ENCODE results near the gene DMGDH. TPM values are rescaled to one million over a fixed set of nuclear protein-coding genes. Genes with fewer than 3 reads are reported as not detected.
"Not testable (repeated sequence)": the region's sequence is repeated elsewhere in the genome, so short reads cannot be mapped to it uniquely, and the experiment has no call there.

The DMGDH gene
- total and polyA plus RNA-seq, 10 of the 15 experiments (the other 5 are each of a cell fraction or from before 2014, with no cell fraction given) = 0.22 to 1.5 (median 0.44) TPM; not detected in 3

GRCh38 chr5:78983194-78983593 is 86.3 kb downstream of the DMGDH start:
- H3K36me3 ChIP-seq (ENCODE audit: control insufficient read depth in 2 of 2, insufficient read depth in 2 of 2, low read length in 1 of 2); FAIRE-seq; in situ Hi-C loops (cut with MboI); H3K27me3 ChIP-seq (replicated peaks in 1 of 2; ENCODE audit: control insufficient read depth in 2 of 2, insufficient read depth in 2 of 2, low read length in 1 of 2); H3K9me3 ChIP-seq (replicated peaks; ENCODE audit: control insufficient read depth, insufficient read depth, low read length); BruUV-seq (replicated peaks); H4K20me1 ChIP-seq (ENCODE audit: control insufficient read depth, insufficient read depth); DNase-seq (ENCODE audit: low read depth, low spot score); ATAC-seq: not testable (repeated sequence)
- Histone ChIP-seq H3K4me1 (ENCODE audit: control insufficient read depth, insufficient read depth, low read length) (peaks cover 20% of the 10 kb centered on the region), H3K9ac (ENCODE audit: control insufficient read depth, insufficient read depth, low read length) (peak overlapping the region; percentile 85), H3K79me2 (ENCODE audit: control insufficient read depth, insufficient read depth, low read length) (peaks cover 15% of the 10 kb centered on the region), H2AFZ (ENCODE audit: control insufficient read depth, low read depth, low read length) (peak overlapping the region; percentile 83), H3K4me2 (ENCODE audit: control insufficient read depth, insufficient read depth) (peak overlapping the region; percentile 90), H3K4me3 (peak overlapping the region; percentile 94), H3K27ac (ENCODE audit: control insufficient read depth, insufficient read depth) (peak overlapping the region; percentile 90)
- intact Hi-C loops (cut with micrococcal nuclease; ENCODE audit: unreplicated experiment) = loop anchor here (5.0 kb wide), 2 partner anchors 39 to 256 kb away; no protein-coding TSS in a partner anchor
- ChIA-PET SMC1A (ENCODE audit: uncharacterized antibody, unreplicated experiment) (interaction anchor here (0.9 to 3.7 kb wide), 9 partner anchors 20 to 219 kb away, joined by 3 to 22 read pairs (median 4); no protein-coding TSS in a partner anchor), CTCF (interaction anchor here (0.6 to 4.6 kb wide), 9 partner anchors 9 to 691 kb away, joined by 3 to 61 read pairs (median 4); no protein-coding TSS in a partner anchor), RAD21 (ENCODE audit: unreplicated experiment) (interaction anchor here (1.0 to 3.8 kb wide), 7 partner anchors 37 to 255 kb away, joined by 3 to 19 read pairs (median 4); no protein-coding TSS in a partner anchor), POLR2A (interaction anchor here (0.6 to 1.3 kb wide), 2 partner anchors 38 to 256 kb away, joined by 4 to 5 read pairs; no protein-coding TSS in a partner anchor)
- 51% methylated on average over 9 of the region's 9 CpGs for WGBS (ENCODE audit: insufficient coverage, insufficient replicate concordance, low lambda C conversion rate, missing lambda C conversion rate)
- 0 out of 4 replicates have a peak, but pooled peaks of 1 of the 2 experiments have one; percentile 18 for TF ChIP-seq IKZF2 (IDR thresholded peaks at IDR 0.05)

GRCh38 chr5:78979909-78980308 is 89.6 kb downstream of the DMGDH start:
- RAD21 ChIA-PET (ENCODE audit: unreplicated experiment) = interaction anchor here (0.9 to 2.0 kb wide), 4 partner anchors 40 to 153 kb away, joined by 3 to 21 read pairs (median 10); no protein-coding TSS in a partner anchor
- Histone ChIP-seq H3K79me2 (ENCODE audit: control insufficient read depth, insufficient read depth, low read length) (peaks cover 15% of the 10 kb centered on the region), H3K36me3 (ENCODE audit: control insufficient read depth in 2 of 2, insufficient read depth in 2 of 2, low read length in 1 of 2) (no peaks in the 10 kb centered on the region), H4K20me1 (ENCODE audit: control insufficient read depth, insufficient read depth) (no peaks in the 10 kb centered on the region), H3K4me2 (ENCODE audit: control insufficient read depth, insufficient read depth) (0 out of 2 replicates have a peak overlapping the region, but pooled peaks have one; percentile 22), H3K27ac (ENCODE audit: control insufficient read depth, insufficient read depth) (peak overlapping the region; percentile 45), H3K9me3 (replicated peaks; ENCODE audit: control insufficient read depth, insufficient read depth, low read length) (no peaks in the 10 kb centered on the region; the same call in 2 of the 3 replicates), H3K9ac (ENCODE audit: control insufficient read depth, insufficient read depth, low read length) (no peak overlapping the region), H3K4me3 (no peak overlapping the region), H3K4me1 (ENCODE audit: control insufficient read depth, insufficient read depth, low read length) (peaks cover 21% of the 10 kb centered on the region), H3K27me3 (replicated peaks in 1 of 2; ENCODE audit: control insufficient read depth in 2 of 2, insufficient read depth in 2 of 2, low read length in 1 of 2) (no peaks in the 10 kb centered on the region), H2AFZ (ENCODE audit: control insufficient read depth, low read depth, low read length) (no peak overlapping the region)
- POLR2A ChIA-PET = interaction anchor here (0.7 kb wide), 1 partner anchor 412 kb away, joined by 3 read pairs; no protein-coding TSS in a partner anchor
- ATAC-seq (peak; percentile 42), FAIRE-seq (no peak), DNase-seq (ENCODE audit: low read depth, low spot score) (no peak)
- CTCF ChIA-PET = interaction anchor here (0.6 to 2.5 kb wide), 7 partner anchors 13 to 447 kb away, joined by 3 to 60 read pairs (median 4); no protein-coding TSS in a partner anchor
- intact Hi-C loops (cut with micrococcal nuclease; ENCODE audit: unreplicated experiment) = loop anchor here (5.0 to 10.0 kb wide), 3 partner anchors 42 to 335 kb away; partner anchors contain the start of gene LHFPL2
- SMC1A ChIA-PET (ENCODE audit: uncharacterized antibody, unreplicated experiment) = interaction anchor here (0.7 to 1.1 kb wide), 5 partner anchors 41 to 153 kb away, joined by 3 to 14 read pairs (median 3); no protein-coding TSS in a partner anchor
- no TSS peak for BruUV-seq (replicated peaks)
- in situ Hi-C loops (cut with MboI) = no loop called here
- TF ChIP-seq CHD1 (IDR thresholded peaks at IDR 0.05; ENCODE audit: low read depth, low read length) (no peak), MTA2 (IDR thresholded peaks at IDR 0.05; ENCODE audit: low read depth) (peak; percentile 58; the same call in 1 of the 2 replicates), ATF7 (IDR thresholded peaks at IDR 0.05; ENCODE audit: low read depth) (peak; percentile 24; the same call in 1 of the 2 replicates), IRF4 (IDR thresholded peaks at IDR 0.05; ENCODE audit: low read depth, low read length) (no peak), MYC (IDR thresholded peaks at IDR 0.05; ENCODE audit: insufficient read depth, insufficient read length, insufficient replicate concordance, low read length, severe bottlenecking) (no peak), NFXL1 (IDR thresholded peaks at IDR 0.05; ENCODE audit: borderline replicate concordance) (no peak), PKNOX1 (IDR thresholded peaks at IDR 0.05) (peak; percentile 21; the same call in 1 of the 2 replicates), ELK1 (IDR thresholded peaks at IDR 0.05; ENCODE audit: low read depth, low read length) (no peak), PAX8 (IDR thresholded peaks at IDR 0.05) (no peak), ATF2 (IDR thresholded peaks at IDR 0.05; ENCODE audit: low read length) (0 out of 2 replicates have a peak, but pooled peaks have one; percentile 16), HDAC6 (IDR thresholded peaks at IDR 0.05; ENCODE audit: unreplicated experiment) (no peak)

Data from GM12878 (cell line).